Medulla oblongata (tissue), 1 donor: ENCODE measurements around the gene XCL2.
"Not testable (repeated sequence)": the region's sequence is repeated elsewhere in the genome, so short reads cannot be mapped to it uniquely, and the experiment has no call there.

Experiments used
- DNase-seq: peaks from one replicate; pipeline ENCODE4 v3.0.0-alpha.2; 2015; ENCODE audit errors: extremely low spot score

Gene XCL2

GRCh38 chr1:168556647-168557046 is 12.8 kb upstream of the XCL2 start:
- no peak for DNase-seq

- no peak for DNase-seq
Observed at GRCh38 chr1:168555508-168556046, 11.8 kb upstream of the XCL2 start.

GRCh38 chr1:168554603-168555483 is 11.0 kb upstream of the XCL2 start:
- DNase-seq = no peak

GRCh38 chr1:168553680-168554553 is 10.1 kb upstream of the XCL2 start:
- DNase-seq = no peak

GRCh38 chr1:168552961-168553360 is 9.2 kb upstream of the XCL2 start:
- DNase-seq = no peak

GRCh38 chr1:168551688-168552087 is 7.9 kb upstream of the XCL2 start:
- no peak for DNase-seq

- DNase-seq = no peak
Observed at GRCh38 chr1:168550971-168551370, 7.2 kb upstream of the XCL2 start.

- DNase-seq = not testable (repeated sequence)
Observed at GRCh38 chr1:168546553-168546895, 2.7 kb upstream of the XCL2 start.

- not testable (repeated sequence) for DNase-seq
Observed at GRCh38 chr1:168545678-168546552, 2.1 kb upstream of the XCL2 start.

- DNase-seq = not testable (repeated sequence)
Observed at GRCh38 chr1:168542978-168543377, 819 bp downstream of the XCL2 start.

- DNase-seq = peak; percentile 28
Observed at GRCh38 chr1:168540798-168541197, 3.0 kb downstream of the XCL2 start.

- DNase-seq = no peak
Observed at GRCh38 chr1:168535536-168535935, 8.3 kb downstream of the XCL2 start.

- no peak for DNase-seq
Observed at GRCh38 chr1:168531615-168532345, 12.0 kb downstream of the XCL2 start.

GRCh38 chr1:168529518-168529917 is 14.3 kb downstream of the XCL2 start:
- no peak for DNase-seq

GRCh38 chr1:168521401-168522000 is 22.3 kb downstream of the XCL2 start:
- DNase-seq = no peak

- DNase-seq = no peak
Observed at GRCh38 chr1:168520832-168521231, 23.0 kb downstream of the XCL2 start.

- no peak for DNase-seq
Observed at GRCh38 chr1:168520052-168520751, 23.6 kb downstream of the XCL2 start.

GRCh38 chr1:168518813-168519212 is 25.0 kb downstream of the XCL2 start:
- no peak for DNase-seq

- DNase-seq = no peak
Observed at GRCh38 chr1:168518201-168518689, 25.6 kb downstream of the XCL2 start.

GRCh38 chr1:168514455-168514854 is 29.3 kb downstream of the XCL2 start:
- no peak for DNase-seq
